ENCODE measurements around the gene BAD. TPM values are rescaled to one million over a fixed set of nuclear protein-coding genes. Genes with fewer than 3 reads are reported as not detected.
"Not testable (repeated sequence)": the region's sequence is repeated elsewhere in the genome, so short reads cannot be mapped to it uniquely, and the experiment has no call there.

BAD gene
- total RNA-seq, 1 donor: 64.3 TPM

GRCh38 chr11:64318766-64319761 lies 34.6 kb upstream of the BAD start:
- H3K4me3 ChIP-seq (ENCODE audit: low read depth, low read length): peak overlapping the region; percentile 91
- DNase-seq (ENCODE audit: low read depth): no peak
- no peak for TF ChIP-seq CTCF (IDR thresholded peaks at IDR 0.05; ENCODE audit: insufficient read depth, low read depth, low read length)

GRCh38 chr11:64317961-64318765 lies 33.7 kb upstream of the BAD start, which contains the start of gene PRDX5:
Gene PRDX5, plus strand, starts transcription at chr11:64318121. Its CDS starts 95 bp downstream, at chr11:64318216.
- peak within 1 kb of the TSS; percentile 91 for H3K4me3 ChIP-seq (ENCODE audit: low read depth, low read length)
- TF ChIP-seq CTCF (IDR thresholded peaks at IDR 0.05; ENCODE audit: insufficient read depth, low read depth, low read length): peak; percentile 25

GRCh38 chr11:64317325-64317960 lies 33.0 kb upstream of the BAD start, which contains the start of gene TRMT112:
Gene TRMT112, minus strand, starts transcription at chr11:64317559. Its CDS starts 33 bp downstream, at chr11:64317526.
- H3K4me3 ChIP-seq (ENCODE audit: low read depth, low read length): peak within 1 kb of the TSS; percentile 91
- TF ChIP-seq CTCF (IDR thresholded peaks at IDR 0.05; ENCODE audit: insufficient read depth, low read depth, low read length): no peak
- peak; percentile 97 for DNase-seq (ENCODE audit: low read depth)

More at GRCh38 chr11:64317961-64318765, 33.7 kb upstream of the BAD start, which contains the start of gene PRDX5:
- DNase-seq (ENCODE audit: low read depth): peak; percentile 97

GRCh38 chr11:64316672-64317324 lies 32.3 kb upstream of the BAD start:
- H3K4me3 ChIP-seq (ENCODE audit: low read depth, low read length): peak overlapping the region; percentile 91
- no peak for DNase-seq (ENCODE audit: low read depth)
- no peak for TF ChIP-seq CTCF (IDR thresholded peaks at IDR 0.05; ENCODE audit: insufficient read depth, low read depth, low read length)

- not testable (repeated sequence) for H3K4me3 ChIP-seq (ENCODE audit: low read depth, low read length); DNase-seq (ENCODE audit: low read depth)
Observed at GRCh38 chr11:64315667-64316526, 31.4 kb upstream of the BAD start.

All from fibroblast of villous mesenchyme (primary cell).